ES-I3 (cell line): ENCODE results near the gene RAB30.

Experiments used
- H3K36me3 ChIP-seq: 2 replicates; pipeline ENCODE4 v1.6.1; 2013; ENCODE audit warnings: mild to moderate bottlenecking, low read length, control low read depth, moderate library complexity; ENCODE audit not compliant: insufficient read depth
- H3K4me1 ChIP-seq: 2 replicates; pipeline ENCODE4 v1.6.1; 2013; ENCODE audit warnings: mild to moderate bottlenecking, control low read depth, low read length; ENCODE audit not compliant: insufficient read depth
- H3K9ac ChIP-seq: 2 replicates; pipeline ENCODE4 v1.6.1; 2013; ENCODE audit warnings: low read depth, mild to moderate bottlenecking, low read length, moderate library complexity
- H3K9me3 ChIP-seq: 2 replicates; pipeline ENCODE4 v1.6.1; 2013; ENCODE audit warnings: mild to moderate bottlenecking, low read length, moderate library complexity; ENCODE audit not compliant: control insufficient read depth, insufficient read depth

Gene RAB30

DNA sequence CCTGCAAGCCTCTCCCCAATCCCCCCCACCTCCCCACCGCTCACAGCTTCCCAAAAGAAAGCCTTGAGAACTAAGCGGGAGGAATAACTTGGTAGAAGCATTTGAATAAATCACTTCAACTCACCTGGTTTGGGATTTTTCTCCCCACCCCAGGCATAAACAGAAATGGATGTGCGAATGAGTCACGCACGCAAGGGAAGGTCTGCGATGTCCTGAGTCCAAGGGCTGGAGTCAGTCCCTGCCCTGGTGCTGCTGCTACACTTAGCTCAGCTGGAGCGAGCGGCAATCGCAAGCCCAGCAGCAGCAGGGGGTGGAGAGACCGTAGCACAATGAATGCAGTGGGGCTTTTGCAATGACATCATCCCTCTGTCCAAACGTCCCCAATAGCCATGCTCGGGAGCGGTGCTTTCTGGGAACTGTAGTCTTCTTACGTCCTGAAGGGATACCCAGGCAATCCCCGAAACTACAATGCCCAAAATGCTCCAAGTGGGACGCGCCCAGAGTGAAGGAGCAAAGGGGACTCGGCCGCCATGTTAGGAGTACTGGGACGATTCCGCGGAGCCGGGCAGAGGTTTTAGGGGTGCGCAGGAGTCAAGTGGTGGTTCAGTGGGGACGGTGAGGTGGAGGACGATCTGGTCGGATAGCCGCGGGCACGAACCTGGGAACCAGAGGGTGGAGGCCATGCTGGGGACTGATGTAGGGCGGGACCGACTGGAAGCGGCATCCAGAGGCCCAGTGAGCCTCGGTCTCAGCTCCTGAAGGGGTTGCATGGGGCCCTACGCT is at the start of gene RAB30:
Gene RAB30, minus strand, starts transcription at position 331 of the 783 bp plus-strand sequence. CDS start 74,581 bp downstream, outside the sequence.
- H3K36me3 ChIP-seq = no peaks in the 10 kb centered on the region
- no peaks in the 10 kb centered on the region for H3K9me3 ChIP-seq
- peaks cover 14% of the 10 kb centered on the region for H3K4me1 ChIP-seq
- peak within 1 kb of the TSS; percentile 82 for H3K9ac ChIP-seq

DNA sequence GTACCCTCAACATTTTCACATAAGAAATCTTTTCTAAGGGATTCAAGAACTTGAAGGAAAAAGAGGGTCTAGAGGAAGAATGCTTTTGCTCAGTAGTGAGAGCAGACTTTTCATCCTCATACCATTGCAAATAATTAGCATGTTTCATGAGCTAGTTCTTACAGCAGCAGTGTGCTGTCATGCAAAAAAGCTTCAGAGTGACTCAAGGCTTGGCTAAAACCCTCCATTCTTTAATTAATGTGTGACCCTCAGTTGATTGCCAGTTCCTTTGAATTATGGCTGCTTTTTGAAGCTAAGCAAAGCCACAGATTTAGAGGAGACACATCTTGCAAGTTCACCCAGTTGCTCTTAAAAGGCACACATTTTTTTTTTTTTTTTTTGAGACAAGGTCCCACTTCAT is 48.6 kb upstream of the RAB30 start:
- H3K9ac ChIP-seq = no peak overlapping the region
- peaks cover 7% of the 10 kb centered on the region for H3K4me1 ChIP-seq
- no peaks in the 10 kb centered on the region for H3K9me3 ChIP-seq
- no peaks in the 10 kb centered on the region for H3K36me3 ChIP-seq

GRCh38 chr11:83119216-83119615 is 47.5 kb upstream of the RAB30 start:
- Histone ChIP-seq H3K9ac (no peak overlapping the region), H3K4me1 (peaks cover 8% of the 10 kb centered on the region), H3K9me3 (no peaks in the 10 kb centered on the region), H3K36me3 (no peaks in the 10 kb centered on the region)

DNA sequence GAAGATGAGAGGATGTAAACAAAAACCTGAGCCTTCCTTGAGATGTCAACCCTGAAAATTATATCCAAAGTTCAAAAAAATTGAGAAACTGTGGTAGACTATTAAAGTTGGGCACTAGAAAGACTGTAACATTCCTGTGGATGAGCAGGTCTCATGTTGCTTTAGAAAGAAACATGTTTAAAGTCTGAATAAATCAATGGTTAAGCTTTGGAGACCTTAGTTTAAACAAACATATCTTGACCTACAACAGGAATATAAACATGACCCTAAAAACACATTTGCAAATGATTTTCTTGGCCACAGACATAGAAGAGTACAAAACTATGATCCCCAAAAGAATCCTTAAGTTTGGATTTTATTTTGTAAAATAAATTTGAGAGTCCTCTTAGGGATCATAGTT is 47.1 kb upstream of the RAB30 start:
- no peak overlapping the region for H3K9ac ChIP-seq
- no peaks in the 10 kb centered on the region for H3K36me3 ChIP-seq
- H3K4me1 ChIP-seq = peaks cover 8% of the 10 kb centered on the region
- H3K9me3 ChIP-seq = no peaks in the 10 kb centered on the region

GRCh38 chr11:83116015-83116641 is 44.4 kb upstream of the RAB30 start:
- no peaks in the 10 kb centered on the region for H3K9me3 ChIP-seq
- H3K36me3 ChIP-seq = no peaks in the 10 kb centered on the region
- H3K4me1 ChIP-seq = peaks cover 8% of the 10 kb centered on the region
- no peak overlapping the region for H3K9ac ChIP-seq

- no peak overlapping the region for H3K9ac ChIP-seq
- H3K36me3 ChIP-seq = no peaks in the 10 kb centered on the region
- peaks cover 8% of the 10 kb centered on the region for H3K4me1 ChIP-seq
- H3K9me3 ChIP-seq = no peaks in the 10 kb centered on the region
Measured at GRCh38 chr11:83115551-83115950, 43.9 kb upstream of the RAB30 start.

GRCh38 chr11:83115026-83115425 is 43.3 kb upstream of the RAB30 start:
- Histone ChIP-seq H3K4me1 (peaks cover 8% of the 10 kb centered on the region), H3K36me3 (no peaks in the 10 kb centered on the region), H3K9ac (no peak overlapping the region), H3K9me3 (no peaks in the 10 kb centered on the region)

- Histone ChIP-seq H3K36me3 (no peaks in the 10 kb centered on the region), H3K4me1 (peaks cover 8% of the 10 kb centered on the region), H3K9me3 (no peaks in the 10 kb centered on the region), H3K9ac (no peak overlapping the region)
Measured at GRCh38 chr11:83112886-83113285, 41.2 kb upstream of the RAB30 start.

GRCh38 chr11:83105168-83105567 is 33.5 kb upstream of the RAB30 start:
- Histone ChIP-seq H3K4me1 (no peaks in the 10 kb centered on the region), H3K36me3 (no peaks in the 10 kb centered on the region), H3K9ac (no peak overlapping the region), H3K9me3 (no peaks in the 10 kb centered on the region)

DNA sequence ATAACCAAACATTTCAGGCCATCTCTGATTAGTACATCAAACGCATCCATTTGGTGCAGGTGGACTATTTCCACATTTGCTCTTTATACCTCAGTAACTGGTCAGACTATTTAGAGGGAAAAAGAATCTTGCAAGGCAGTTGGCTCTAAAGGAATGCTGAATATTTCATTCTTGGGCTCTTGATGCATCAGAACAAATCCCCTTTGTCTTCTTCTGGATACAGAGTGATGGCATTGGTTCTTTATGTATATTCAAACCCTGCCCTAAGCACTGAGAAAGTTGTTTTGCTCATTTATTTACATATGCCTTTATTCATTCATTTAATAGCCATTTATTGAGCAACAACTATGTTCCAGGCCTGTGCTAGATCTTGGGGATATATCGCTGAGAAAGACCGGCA is 31.1 kb upstream of the RAB30 start:
- Histone ChIP-seq H3K36me3 (no peaks in the 10 kb centered on the region), H3K9me3 (no peaks in the 10 kb centered on the region), H3K4me1 (no peaks in the 10 kb centered on the region), H3K9ac (no peak overlapping the region)

GRCh38 chr11:83097429-83098075 is 25.9 kb upstream of the RAB30 start:
- no peaks in the 10 kb centered on the region for H3K9me3 ChIP-seq
- H3K4me1 ChIP-seq = no peaks in the 10 kb centered on the region
- no peak overlapping the region for H3K9ac ChIP-seq
- no peaks in the 10 kb centered on the region for H3K36me3 ChIP-seq

DNA sequence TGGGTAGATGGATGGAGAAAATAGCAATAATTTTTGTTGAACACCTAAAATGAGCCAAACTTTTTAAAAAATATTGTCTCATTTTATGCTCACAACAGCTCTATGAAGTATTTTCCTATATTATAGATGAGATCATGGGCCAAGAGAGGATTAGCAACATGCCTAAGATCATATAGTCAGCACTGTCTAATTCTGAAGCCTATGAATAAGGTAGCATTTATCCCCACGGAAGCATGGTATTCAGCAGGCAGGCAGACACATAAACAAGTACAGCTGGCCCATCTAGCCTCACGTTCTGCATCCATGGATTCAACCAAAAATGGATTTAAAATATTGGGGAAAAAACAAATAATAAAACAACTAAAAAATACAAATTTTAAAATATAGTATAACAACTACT is 21.9 kb upstream of the RAB30 start:
- H3K4me1 ChIP-seq = no peaks in the 10 kb centered on the region
- H3K36me3 ChIP-seq = no peaks in the 10 kb centered on the region; the same call in 1 of the 2 replicates
- no peak overlapping the region for H3K9ac ChIP-seq

GRCh38 chr11:83092488-83093384 is 21.0 kb upstream of the RAB30 start:
- H3K9me3 ChIP-seq = no peaks in the 10 kb centered on the region
- H3K36me3 ChIP-seq = no peaks in the 10 kb centered on the region; the same call in 1 of the 2 replicates
- H3K9ac ChIP-seq = no peak overlapping the region
- H3K4me1 ChIP-seq = no peaks in the 10 kb centered on the region

More for the DNA sequence above, 21.9 kb upstream of the RAB30 start:
- no peaks in the 10 kb centered on the region for H3K9me3 ChIP-seq

DNA sequence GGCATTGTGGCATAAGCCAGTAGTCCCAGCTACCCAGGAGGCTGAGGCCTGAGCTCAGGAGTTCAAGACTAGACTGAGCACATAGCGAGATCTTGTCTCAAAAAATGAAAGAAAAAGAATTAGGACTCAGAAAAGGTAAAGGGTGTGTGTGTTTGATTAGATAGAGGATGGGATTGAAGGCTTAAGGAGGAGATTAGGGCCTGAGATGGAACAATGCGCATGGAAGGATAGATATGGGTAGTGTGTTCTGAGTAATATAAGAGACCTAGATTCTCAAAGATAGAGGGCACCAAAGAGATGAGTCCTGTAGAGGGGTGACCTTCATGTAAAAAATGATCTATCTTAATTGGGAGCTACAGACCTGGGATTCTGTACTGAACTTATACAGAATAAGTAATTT is 17.3 kb upstream of the RAB30 start:
- H3K9ac ChIP-seq = no peak overlapping the region
- no peaks in the 10 kb centered on the region; the same call in 1 of the 2 replicates for H3K36me3 ChIP-seq
- no peaks in the 10 kb centered on the region for H3K9me3 ChIP-seq
- no peaks in the 10 kb centered on the region for H3K4me1 ChIP-seq
